OCI-LY7 (cell line): Measurements from ENCODE around the gene CYP2C18. TPM values are rescaled to one million over a fixed set of nuclear protein-coding genes. Genes with fewer than 3 reads are reported as not detected.

Source experiments
- BruUV-seq: library from RNA; stranded (reverse); fragments of 400-500 nt; replicated peaks from 2 replicates; lab custom pipeline; 2021; lab: Mats Ljungman, UMichigan
- CTCF ChIA-PET: fragments of 300-600 bp; sonication (Branson Sonifier 250); formaldehyde crosslinking; loops from one replicate; lab custom pipeline; 2022; ENCODE audit warnings: antibody characterized with exemption; ENCODE audit not compliant: unreplicated experiment; lab: Charles Lee
- POLR2A ChIA-PET: fragments of 300-600 bp; sonication (Branson Sonifier 250); formaldehyde crosslinking; loops from one replicate; lab custom pipeline; 2022; ENCODE audit warnings: antibody characterized with exemption; lab: Charles Lee
- DNase-seq: peaks from one replicate; pipeline ENCODE4 v3.0.0-alpha.2; 2015; ENCODE audit warnings: low spot score
- H2AFZ ChIP-seq: fragments of 200-600 bp; sonication (generic), shearing (Covaris generic); 2 replicates; pipeline ENCODE4 v1.6.1; 2014; ENCODE audit warnings: mild to moderate bottlenecking, antibody characterized with exemption, low read length, moderate library complexity
- H3K27ac ChIP-seq: fragments of 200-600 bp; sonication (generic); 2 replicates; pipeline ENCODE4 v1.5.1; 2014; ENCODE audit warnings: mixed run types, low read depth, mild to moderate bottlenecking, moderate library complexity, low read length, inconsistent platforms; ENCODE audit not compliant: poor library complexity, severe bottlenecking
- H3K36me3 ChIP-seq: fragments of 200-600 bp; sonication (generic); 2 replicates; pipeline ENCODE4 v1.6.1; 2014; ENCODE audit warnings: mild to moderate bottlenecking, antibody characterized with exemption, low read length, moderate library complexity, mixed read lengths; ENCODE audit not compliant: insufficient read depth
- H3K4me1 ChIP-seq: fragments of 200-600 bp; sonication (generic); 2 replicates; pipeline ENCODE4 v1.5.1; 2014; ENCODE audit warnings: mild to moderate bottlenecking, low read length; ENCODE audit not compliant: insufficient read depth, poor library complexity, severe bottlenecking
- H3K4me2 ChIP-seq: fragments of 200-600 bp; sonication (generic); 2 replicates; pipeline ENCODE4 v1.6.1; 2014; ENCODE audit warnings: mild to moderate bottlenecking, low read length
- H3K4me3 ChIP-seq: fragments of 200-600 bp; sonication (generic); 2 replicates; pipeline ENCODE4 v1.5.1; 2014; ENCODE audit warnings: mild to moderate bottlenecking, low read depth, low read length; ENCODE audit not compliant: poor library complexity, severe bottlenecking
- H3K79me2 ChIP-seq: fragments of 200-600 bp; sonication (generic); 2 replicates; pipeline ENCODE4 v1.6.1; 2016; ENCODE audit warnings: low read depth, mild to moderate bottlenecking, low read length, moderate library complexity, mixed read lengths; ENCODE audit not compliant: insufficient read depth
- H3K9me2 ChIP-seq: fragments of 200-600 bp; sonication (generic); 2 replicates; pipeline ENCODE4 v1.6.1; 2016; ENCODE audit warnings: mild to moderate bottlenecking, low read length, mixed read lengths; ENCODE audit not compliant: insufficient read depth
- H3K9me3 ChIP-seq: fragments of 200-600 bp; sonication (generic); 2 replicates; pipeline ENCODE4 v1.6.1; 2014; ENCODE audit warnings: mild to moderate bottlenecking, mixed run types, low read length, mixed read lengths
- H4K20me1 ChIP-seq: fragments of 200-600 bp; sonication (generic); 2 replicates; pipeline ENCODE4 v1.6.1; 2014; ENCODE audit warnings: mild to moderate bottlenecking, antibody characterized with exemption, low read length, moderate library complexity, mixed read lengths; ENCODE audit not compliant: insufficient read depth
- CTCF ChIP-seq: fragments of 200-600 bp; sonication (generic); conservative IDR thresholded peaks from 2 replicates; pipeline ENCODE4 v1.5.1; 2014; ENCODE audit warnings: mild to moderate bottlenecking, antibody characterized with exemption, low read length, moderate library complexity, mixed read lengths
- EZH2phosphoT487 ChIP-seq: fragments of 200-600 bp; sonication (generic); IDR thresholded peaks from 2 replicates; pipeline ENCODE4 v1.6.1; 2018; ENCODE audit warnings: low read depth, borderline replicate concordance, mild to moderate bottlenecking, mixed run types, antibody characterized with exemption, low read length, moderate library complexity, mixed read lengths
- intact Hi-C: fragments of 100-400 bp; cut with micrococcal nuclease; formaldehyde crosslinking; loops from one replicate; pipeline ENCODE4 v1.10.0; 2022; ENCODE audit not compliant: unreplicated experiment
- total RNA-seq, 2 experiments: library from RNA; depleted of rRNA in 1 of 2; stranded (reverse); fragments of >200 nt in 1 of 2; shearing (Covaris generic) in 1 of 2; gene quantifications; 2 replicates each; pipeline ENCODE4 v1.2.3, GENCODE V29; 2014 to 2022

CYP2C18 gene
- total RNA-seq, 2 experiments from 2014 or later = not detected

GRCh38 chr10:94747137-94747536, 63.6 kb downstream of the CYP2C18 start:
- DNase-seq = no peak
- Histone ChIP-seq H3K27ac (no peak overlapping the region), H3K36me3 (no peaks in the 10 kb centered on the region), H3K9me2 (no peaks in the 10 kb centered on the region), H3K79me2 (no peaks in the 10 kb centered on the region), H3K4me2 (no peak overlapping the region), H4K20me1 (no peaks in the 10 kb centered on the region), H3K4me3 (no peak overlapping the region), H2AFZ (no peak overlapping the region), H3K9me3 (no peaks in the 10 kb centered on the region), H3K4me1 (no peaks in the 10 kb centered on the region)
- TF ChIP-seq CTCF = no peak
- no peak for TF ChIP-seq EZH2phosphoT487
- no TSS peak for BruUV-seq
- ChIA-PET POLR2A (no interaction called here), CTCF (no interaction called here)
- intact Hi-C loops = no loop called here

- no peak overlapping the region for H3K27ac ChIP-seq
- intact Hi-C loops = no loop called here
- H3K4me1 ChIP-seq = no peaks in the 10 kb centered on the region
- no TSS peak for BruUV-seq
- ChIA-PET POLR2A (interaction anchor here (0.5 kb wide), 1 partner anchor 192 kb away, joined by 3 read pairs; no protein-coding TSS in a partner anchor), CTCF (no interaction called here)
- H3K9me3 ChIP-seq = no peaks in the 10 kb centered on the region
- TF ChIP-seq CTCF (no peak), EZH2phosphoT487 (no peak)
- no peaks in the 10 kb centered on the region for H3K36me3 ChIP-seq
- no peak overlapping the region for H3K4me2 ChIP-seq
- no peaks in the 10 kb centered on the region for H4K20me1 ChIP-seq
- H2AFZ ChIP-seq = no peak overlapping the region
- no peaks in the 10 kb centered on the region for H3K9me2 ChIP-seq
- no peak overlapping the region for H3K4me3 ChIP-seq
- no peak for DNase-seq
- H3K79me2 ChIP-seq = no peaks in the 10 kb centered on the region
Observed at GRCh38 chr10:94747838-94748237, 64.3 kb downstream of the CYP2C18 start.

- no peaks in the 10 kb centered on the region for H3K36me3 ChIP-seq
- TF ChIP-seq CTCF (no peak), EZH2phosphoT487 (no peak)
- no TSS peak for BruUV-seq
- no peaks in the 10 kb centered on the region; the same call in 1 of the 2 replicates for H3K9me2 ChIP-seq
- no peak for DNase-seq
- no peak overlapping the region for H3K4me2 ChIP-seq
- no peaks in the 10 kb centered on the region for H4K20me1 ChIP-seq
- CTCF ChIA-PET = no interaction called here
- H3K27ac ChIP-seq = no peak overlapping the region
- no peaks in the 10 kb centered on the region for H3K79me2 ChIP-seq
- no peaks in the 10 kb centered on the region for H3K9me3 ChIP-seq
- no peak overlapping the region for H3K4me3 ChIP-seq
- POLR2A ChIA-PET = no interaction called here
- no peaks in the 10 kb centered on the region for H3K4me1 ChIP-seq
- intact Hi-C loops = no loop called here
- no peak overlapping the region for H2AFZ ChIP-seq
Observed at GRCh38 chr10:94757916-94758315, 74.4 kb downstream of the CYP2C18 start.
